ENCODE data around the gene KCNK2. TPM values are rescaled to one million over a fixed set of nuclear protein-coding genes. Genes with fewer than 3 reads are reported as not detected.

The KCNK2 gene, protein sequence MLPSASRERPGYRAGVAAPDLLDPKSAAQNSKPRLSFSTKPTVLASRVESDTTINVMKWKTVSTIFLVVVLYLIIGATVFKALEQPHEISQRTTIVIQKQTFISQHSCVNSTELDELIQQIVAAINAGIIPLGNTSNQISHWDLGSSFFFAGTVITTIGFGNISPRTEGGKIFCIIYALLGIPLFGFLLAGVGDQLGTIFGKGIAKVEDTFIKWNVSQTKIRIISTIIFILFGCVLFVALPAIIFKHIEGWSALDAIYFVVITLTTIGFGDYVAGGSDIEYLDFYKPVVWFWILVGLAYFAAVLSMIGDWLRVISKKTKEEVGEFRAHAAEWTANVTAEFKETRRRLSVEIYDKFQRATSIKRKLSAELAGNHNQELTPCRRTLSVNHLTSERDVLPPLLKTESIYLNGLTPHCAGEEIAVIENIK
- total RNA-seq = 66.0 TPM

DNA sequence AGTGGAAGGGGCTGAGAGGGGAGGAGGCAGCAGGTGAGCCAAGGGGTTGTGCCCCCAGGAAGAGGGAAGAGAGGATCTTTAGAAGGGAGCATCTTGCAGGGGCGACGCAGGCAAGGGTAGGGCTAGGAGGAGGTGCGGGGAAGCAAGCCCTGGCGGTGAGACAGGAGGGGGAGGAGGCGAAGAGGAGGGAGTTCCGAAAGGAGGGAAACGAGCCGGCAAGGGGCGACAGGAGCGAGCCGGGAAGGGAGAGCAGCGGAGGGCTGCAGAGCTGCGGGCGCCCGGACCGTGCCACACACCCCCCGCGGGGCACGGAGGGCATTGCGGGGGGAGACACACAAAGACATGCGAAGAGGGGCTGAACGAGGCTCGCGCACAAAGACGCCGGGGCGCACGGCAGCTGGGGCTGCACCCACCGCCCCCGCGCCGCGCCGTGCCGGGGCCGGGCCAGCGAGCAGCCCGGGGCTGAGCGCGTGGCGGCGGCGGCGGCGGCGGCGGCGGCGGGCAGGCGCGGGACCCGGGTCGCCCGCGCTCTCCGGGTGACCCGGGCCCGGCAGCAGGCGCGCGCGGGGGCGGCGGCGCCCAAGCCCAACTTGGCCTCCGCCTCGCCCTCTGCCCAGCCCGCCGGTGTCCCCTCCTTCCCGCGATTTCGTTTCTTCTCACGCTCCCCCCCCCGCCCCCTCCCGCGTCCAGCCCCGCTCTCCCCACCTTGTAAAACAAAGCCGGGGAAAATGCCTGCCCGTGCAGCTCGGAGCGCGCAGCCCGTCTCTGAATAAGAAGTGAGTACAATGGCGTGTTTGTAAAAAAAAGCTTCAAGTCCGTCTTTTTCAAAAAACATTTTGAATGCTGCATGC lies at the start of gene KCNK2:
Gene KCNK2 (plus strand): TSS at position 206 of the 851 bp plus-strand sequence. CDS start 649 bp downstream, outside the sequence.

Data from parietal lobe (tissue), 1 donor.